AG09319 (cell line): ENCODE measurements around the gene DLX3.

Experiments used
- DNase-seq: peaks from one replicate; pipeline ENCODE4 v3.0.0-alpha.2; 2010; ENCODE audit warnings: low read depth; ENCODE audit errors: extremely low read depth
- CTCF ChIP-seq: IDR thresholded peaks from 2 replicates; pipeline ENCODE4 v1.5.1; 2011; ENCODE audit warnings: low read depth, mild to moderate bottlenecking, inconsistent platforms, low read length, moderate library complexity

Gene DLX3

GRCh38 chr17:49975531-49975930 lies 19.5 kb downstream of the DLX3 start:
- no peak for TF ChIP-seq CTCF
- no peak for DNase-seq

GRCh38 chr17:49973271-49973615 lies 21.8 kb downstream of the DLX3 start:
- no peak for DNase-seq
- no peak for TF ChIP-seq CTCF

GRCh38 chr17:49972486-49973270 lies 22.3 kb downstream of the DLX3 start:
- TF ChIP-seq CTCF: no peak

GRCh38 chr17:49971848-49972485 lies 23.1 kb downstream of the DLX3 start:
- no peak for DNase-seq
- TF ChIP-seq CTCF: no peak

More at GRCh38 chr17:49972486-49973270, 22.3 kb downstream of the DLX3 start:
- no peak for DNase-seq

GRCh38 chr17:49971199-49971847 lies 23.7 kb downstream of the DLX3 start:
- no peak for TF ChIP-seq CTCF
- no peak for DNase-seq

GRCh38 chr17:49970498-49970897 lies 24.5 kb downstream of the DLX3 start:
- DNase-seq: no peak
- no peak for TF ChIP-seq CTCF

GRCh38 chr17:49969795-49970389 lies 25.1 kb downstream of the DLX3 start:
- no peak for TF ChIP-seq CTCF
- no peak for DNase-seq
